Measurements from ENCODE around the gene M1AP. TPM values are rescaled to one million over a fixed set of nuclear protein-coding genes. Genes with fewer than 3 reads are reported as not detected.
A peak's percentile ranks its signal among the peaks of the same experiment; 100 is the strongest.

Gene M1AP
- total RNA-seq, 2 experiments from 2014 or later, result not detected

DNA sequence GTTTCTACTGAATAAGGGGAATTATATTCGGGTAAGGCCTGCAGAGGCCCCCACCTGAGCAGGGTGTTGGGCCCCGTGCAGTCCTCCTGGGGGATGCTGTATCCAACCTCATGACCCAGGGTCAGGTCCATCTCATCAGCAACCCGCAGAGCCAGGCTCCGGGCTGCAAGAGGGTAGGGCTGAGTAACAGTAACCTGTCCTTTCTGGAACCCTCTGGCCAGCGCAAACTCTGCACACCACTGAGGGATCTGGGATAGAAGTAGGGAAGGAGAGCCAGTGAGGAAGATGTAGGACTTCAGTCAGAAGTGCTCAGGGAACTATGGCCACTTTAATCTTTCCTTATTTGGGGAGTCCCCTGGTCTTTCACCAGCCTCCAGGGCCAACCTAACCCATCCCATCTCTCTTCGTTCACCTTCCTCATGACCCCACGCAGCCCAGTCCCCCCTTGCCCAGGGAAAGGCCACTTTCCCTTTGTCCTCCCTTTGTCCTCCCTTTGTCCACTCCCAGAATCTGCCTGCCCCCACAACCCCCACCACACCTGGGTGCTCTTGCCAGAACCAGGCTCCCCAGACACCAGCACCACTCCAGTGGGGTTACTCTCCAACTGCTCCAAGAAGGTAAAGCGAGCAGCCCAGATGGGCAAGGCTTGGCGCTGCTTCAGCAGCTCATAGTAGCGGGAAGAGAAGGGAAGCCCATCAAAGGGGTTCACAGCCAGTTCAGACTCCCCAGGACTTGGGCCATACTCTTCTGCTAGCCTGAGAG is 123.0 kb downstream of the M1AP start:
- Mint-ChIP-seq H3K27ac (no peak overlapping the region), H3K36me3 (ENCODE audit: low read depth) (peaks cover 40% of the 10 kb centered on the region), H3K4me3 (no peak overlapping the region), H3K9me3 (no peaks in the 10 kb centered on the region), H3K4me1 (ENCODE audit: low read depth) (peaks cover 21% of the 10 kb centered on the region), H3K27me3 (peaks cover 3% of the 10 kb centered on the region)
- intact Hi-C loops (cut with micrococcal nuclease), result no loop called here
- POLR2A ChIA-PET, result no interaction called here
- TF ChIP-seq, protein P1, sequence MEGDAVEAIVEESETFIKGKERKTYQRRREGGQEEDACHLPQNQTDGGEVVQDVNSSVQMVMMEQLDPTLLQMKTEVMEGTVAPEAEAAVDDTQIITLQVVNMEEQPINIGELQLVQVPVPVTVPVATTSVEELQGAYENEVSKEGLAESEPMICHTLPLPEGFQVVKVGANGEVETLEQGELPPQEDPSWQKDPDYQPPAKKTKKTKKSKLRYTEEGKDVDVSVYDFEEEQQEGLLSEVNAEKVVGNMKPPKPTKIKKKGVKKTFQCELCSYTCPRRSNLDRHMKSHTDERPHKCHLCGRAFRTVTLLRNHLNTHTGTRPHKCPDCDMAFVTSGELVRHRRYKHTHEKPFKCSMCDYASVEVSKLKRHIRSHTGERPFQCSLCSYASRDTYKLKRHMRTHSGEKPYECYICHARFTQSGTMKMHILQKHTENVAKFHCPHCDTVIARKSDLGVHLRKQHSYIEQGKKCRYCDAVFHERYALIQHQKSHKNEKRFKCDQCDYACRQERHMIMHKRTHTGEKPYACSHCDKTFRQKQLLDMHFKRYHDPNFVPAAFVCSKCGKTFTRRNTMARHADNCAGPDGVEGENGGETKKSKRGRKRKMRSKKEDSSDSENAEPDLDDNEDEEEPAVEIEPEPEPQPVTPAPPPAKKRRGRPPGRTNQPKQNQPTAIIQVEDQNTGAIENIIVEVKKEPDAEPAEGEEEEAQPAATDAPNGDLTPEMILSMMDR (IDR thresholded peaks at IDR 0.05), result no peak
- CTCF ChIA-PET, result no interaction called here
- DNase-seq (no peak), ATAC-seq (no peak)

DNA sequence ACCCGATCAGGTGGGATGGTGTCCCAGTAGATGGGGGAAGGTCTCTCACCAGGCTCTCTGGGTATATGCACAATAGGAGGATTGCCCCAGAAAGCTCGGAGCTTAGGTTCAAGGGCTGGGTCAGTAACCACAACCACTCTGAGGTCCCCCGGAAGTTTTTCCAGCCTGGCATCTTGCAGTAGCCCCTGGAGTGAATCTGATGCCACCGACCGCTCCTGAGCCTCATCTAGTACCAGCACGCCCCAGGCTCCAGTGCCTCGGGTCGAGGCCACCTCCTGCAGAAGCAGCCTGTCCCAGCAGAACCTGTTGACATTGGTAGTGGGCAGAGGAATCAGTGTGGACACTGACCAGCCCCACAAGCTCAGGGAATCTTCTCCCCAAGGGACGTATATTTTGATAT is 124.1 kb downstream of the M1AP start:
- Mint-ChIP-seq H3K27me3 (peaks cover 8% of the 10 kb centered on the region), H3K4me1 (ENCODE audit: low read depth) (peaks cover 21% of the 10 kb centered on the region), H3K9me3 (no peaks in the 10 kb centered on the region), H3K27ac (no peak overlapping the region), H3K4me3 (no peak overlapping the region), H3K36me3 (ENCODE audit: low read depth) (peaks cover 38% of the 10 kb centered on the region)
- DNase-seq, result no peak
- intact Hi-C loops (cut with micrococcal nuclease), result no loop called here
- TF ChIP-seq, protein P1 (IDR thresholded peaks at IDR 0.05), result no peak
- POLR2A ChIA-PET, result no interaction called here
- CTCF ChIA-PET, result interaction anchor here (1.0 to 2.5 kb wide), 2 partner anchors 8 to 63 kb away, joined by 3 to 10 read pairs; no protein-coding TSS in a partner anchor
- ATAC-seq, result no peak

DNA sequence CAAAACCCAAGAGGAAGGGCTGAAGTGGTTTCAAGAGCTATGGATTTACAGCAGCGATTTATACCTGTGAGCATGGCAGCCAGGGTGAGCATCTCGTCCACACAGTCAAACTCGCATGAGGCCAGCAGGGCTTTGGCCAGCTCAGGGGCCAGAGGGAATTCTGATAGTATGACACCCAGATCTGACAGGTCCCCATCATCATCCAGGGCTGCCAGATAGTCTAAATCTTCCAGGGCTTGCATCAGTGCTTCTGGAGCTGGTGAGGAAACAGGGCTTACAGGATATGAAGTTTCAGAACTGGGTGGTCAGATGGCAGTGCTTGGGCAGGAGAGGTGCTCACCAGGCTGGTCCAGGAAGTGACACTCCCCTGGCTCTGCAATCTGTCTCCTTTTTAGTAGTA is 125.6 kb downstream of the M1AP start:
- Mint-ChIP-seq H3K36me3 (ENCODE audit: low read depth) (peaks cover 25% of the 10 kb centered on the region), H3K9me3 (no peaks in the 10 kb centered on the region), H3K27me3 (peaks cover 20% of the 10 kb centered on the region), H3K27ac (no peak overlapping the region), H3K4me3 (no peak overlapping the region), H3K4me1 (ENCODE audit: low read depth) (peaks cover 11% of the 10 kb centered on the region)
- ATAC-seq, result no peak
- ChIA-PET CTCF (interaction anchor here (0.7 to 2.5 kb wide), 4 partner anchors 9 to 255 kb away, joined by 3 to 10 read pairs (median 3); no protein-coding TSS in a partner anchor), POLR2A (interaction anchor here (0.8 kb wide), 1 partner anchor 27 kb away, joined by 3 read pairs; no protein-coding TSS in a partner anchor)
- intact Hi-C loops (cut with micrococcal nuclease), result no loop called here
- TF ChIP-seq, protein P1 (IDR thresholded peaks at IDR 0.05), result no peak
- no peak for DNase-seq

DNA sequence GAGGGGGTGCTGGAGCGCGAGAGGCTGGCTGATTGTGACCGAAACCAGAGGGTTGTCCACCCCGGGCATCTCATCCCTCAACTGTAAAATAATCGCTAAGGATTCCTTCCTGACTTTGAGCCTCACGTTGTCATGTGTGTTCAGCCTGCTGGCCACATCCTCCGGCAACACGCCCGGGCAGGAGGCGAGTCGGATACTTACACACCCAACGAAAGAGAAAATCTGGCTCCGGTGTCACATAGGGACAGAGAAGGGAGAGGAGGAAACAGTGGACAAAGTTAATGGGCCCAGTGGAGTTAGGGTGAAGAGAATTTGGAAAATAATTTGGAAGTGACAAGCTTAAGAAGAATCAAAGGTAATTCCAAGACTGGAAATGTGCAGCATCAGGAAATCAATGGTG is 131.5 kb downstream of the M1AP start:
- peaks cover 23% of the 10 kb centered on the region for H3K4me1 Mint-ChIP-seq (ENCODE audit: low read depth)
- TF ChIP-seq, protein P1 (IDR thresholded peaks at IDR 0.05), result no peak
- no peaks in the 10 kb centered on the region for H3K9me3 Mint-ChIP-seq
- ATAC-seq (no peak), DNase-seq (no peak)
- H3K27ac Mint-ChIP-seq, result no peak overlapping the region
- peak overlapping the region; percentile 42 for H3K4me3 Mint-ChIP-seq
- H3K36me3 Mint-ChIP-seq (ENCODE audit: low read depth), result peaks cover 5% of the 10 kb centered on the region
- H3K27me3 Mint-ChIP-seq, result peaks cover 61% of the 10 kb centered on the region
- intact Hi-C loops (cut with micrococcal nuclease), result no loop called here
- POLR2A ChIA-PET, result interaction anchor here (0.8 to 2.7 kb wide), 4 partner anchors 10 to 16 kb away, joined by 3 to 15 read pairs (median 4); partner anchors contain the start of genes AUP1 and HTRA2
- CTCF ChIA-PET, result interaction anchor here (1.8 kb wide), 1 partner anchor 15 kb away, joined by 4 read pairs; no protein-coding TSS in a partner anchor

Measured in activated CD8-positive, alpha-beta T cell treated with anti-CD3 and anti-CD28 coated beads for 36 hours (primary cell).